Panc1 (cell line): ENCODE data around the gene STK10. TPM values are rescaled to one million over a fixed set of nuclear protein-coding genes. Genes with fewer than 3 reads are reported as not detected.

ENCODE experiments used
- ATAC-seq: fragments of 200-7000 bp; cut with Tn5 transposase; 2 replicates; pipeline ENCODE4 v1.9.1; 2020; ENCODE audit warnings: mild to moderate bottlenecking, moderate library complexity
- BruUV-seq: library from RNA; stranded (reverse); fragments of 400-500 nt; replicated peaks from 2 replicates; lab custom pipeline; 2021; lab: Mats Ljungman, UMichigan
- CTCF ChIA-PET: fragments of 300-600 bp; sonication (Branson Sonifier 250); formaldehyde crosslinking; loops from one replicate; lab custom pipeline; 2022; ENCODE audit warnings: antibody characterized with exemption; lab: Charles Lee
- POLR2A ChIA-PET: fragments of 300-600 bp; sonication (Branson Sonifier 250); formaldehyde crosslinking; loops from one replicate; lab custom pipeline; 2022; ENCODE audit warnings: antibody characterized with exemption; lab: Charles Lee
- DNase-seq: peaks from one replicate; pipeline ENCODE4 v3.0.0-alpha.2; 2010; ENCODE audit warnings: low read depth, low spot score
- H3K27ac ChIP-seq: 2 replicates; pipeline ENCODE4 v1.5.1; 2011; ENCODE audit warnings: mild to moderate bottlenecking, low read length, inconsistent platforms
- H3K27me3 ChIP-seq: fragments of 200-500 bp; sonication (Bioruptor generic); 2 replicates; pipeline ENCODE4 v1.6.0; 2014; ENCODE audit warnings: low read length, inconsistent platforms; ENCODE audit not compliant: control insufficient read depth, insufficient read depth
- H3K36me3 ChIP-seq: fragments of 200-500 bp; sonication (Bioruptor generic); 2 replicates; pipeline ENCODE4 v1.5.1; 2014; ENCODE audit warnings: inconsistent platforms, mild to moderate bottlenecking, low read length, moderate library complexity; ENCODE audit not compliant: control insufficient read depth, insufficient read depth
- H3K4me1 ChIP-seq: 2 replicates; pipeline ENCODE4 v1.5.1; 2011; ENCODE audit warnings: inconsistent platforms, mild to moderate bottlenecking, low read length, moderate library complexity; ENCODE audit not compliant: control insufficient read depth, insufficient read depth
- H3K4me3 ChIP-seq, 2 experiments: 2 replicates each; pipeline ENCODE4 v1.5.1; 2011 to 2012; ENCODE audit warnings: low read depth in 2 of 2, low read length in 2 of 2, mild to moderate bottlenecking in 2 of 2, inconsistent platforms in 1 of 2, moderate library complexity in 1 of 2
- H3K9me3 ChIP-seq: fragments of 200-500 bp; sonication (Bioruptor generic); 2 replicates; pipeline ENCODE4 v1.5.1; 2014; ENCODE audit warnings: low read depth, mild to moderate bottlenecking, inconsistent platforms, low read length, moderate library complexity; ENCODE audit not compliant: control insufficient read depth, insufficient read depth
- POLR2AphosphoS5 ChIP-seq: IDR thresholded peaks from 2 replicates; pipeline ENCODE4 v1.6.1; 2012; ENCODE audit warnings: mild to moderate bottlenecking, low read depth, low read length, moderate library complexity
- SIN3A ChIP-seq: IDR thresholded peaks from 2 replicates; pipeline ENCODE4 v1.6.1; 2012; ENCODE audit warnings: low read depth, mild to moderate bottlenecking, low read length, moderate library complexity, borderline replicate concordance; ENCODE audit not compliant: insufficient read depth
- TCF7L2 ChIP-seq: IDR thresholded peaks from 2 replicates; pipeline ENCODE4 v1.6.1; 2011; ENCODE audit warnings: mild to moderate bottlenecking, low read depth, low read length, inconsistent platforms
- in situ Hi-C: cut with HindIII; loops from 2 replicates; pipeline ENCODE4 v1.10.0; 2016; ENCODE audit warnings: low sequenced_read_pairs, low pct_unique_long_range_greater_than_20kb
- intact Hi-C: fragments of 100-400 bp; cut with micrococcal nuclease; formaldehyde crosslinking; loops from one replicate; pipeline ENCODE4 v1.10.0; 2022; ENCODE audit not compliant: unreplicated experiment
- total RNA-seq: library from RNA; stranded (reverse); gene quantifications from one replicate; pipeline ENCODE4 v1.2.1, GENCODE V29; 2021; ENCODE audit not compliant: unreplicated experiment
- TF ChIP-seq, protein P1 (sequence below): fragments of 450-650 bp; IDR thresholded peaks from 2 replicates; pipeline ENCODE4 v1.5.1; 2017; ENCODE audit warnings: mild to moderate bottlenecking
- TF ChIP-seq, protein P2 (sequence below), 2 experiments: IDR thresholded peaks; 2 replicates each; pipeline ENCODE4 v1.6.1; 2011 to 2012; ENCODE audit warnings: low read depth in 2 of 2, control low read depth in 1 of 2, low read length in 1 of 2, mild to moderate bottlenecking in 1 of 2, moderate library complexity in 1 of 2; ENCODE audit not compliant: insufficient read depth in 1 of 2

Gene STK10
- total RNA-seq, 1 experiment from 2014 or later = 34.9 TPM

DNA sequence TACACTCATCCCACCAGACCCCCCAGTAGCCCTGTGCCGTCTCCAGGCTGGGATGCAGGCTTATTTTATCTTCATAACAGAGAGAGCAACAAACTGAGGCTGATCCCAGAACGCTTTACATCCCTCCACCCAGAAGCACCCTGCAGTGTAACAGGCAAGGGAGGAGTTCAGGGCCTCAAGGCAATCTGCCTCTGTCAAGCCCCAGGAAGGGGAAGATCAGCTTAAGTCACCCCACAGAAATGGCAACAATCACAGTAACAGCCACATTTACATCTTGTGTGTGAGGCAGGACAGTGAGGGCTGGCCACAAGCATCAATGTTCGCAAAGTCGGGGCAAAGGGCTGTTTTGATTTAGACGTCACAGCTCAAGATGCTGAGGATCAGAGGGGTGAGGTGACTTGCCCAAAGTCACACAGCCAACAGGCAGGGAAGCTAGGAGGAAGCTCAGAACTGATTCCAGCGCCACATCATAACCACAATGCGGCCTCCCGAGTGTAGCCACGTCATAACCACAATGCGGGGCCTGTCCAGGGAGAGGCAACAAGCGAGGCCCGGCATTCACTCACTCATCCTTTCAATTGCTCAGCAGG lies 14.4 kb downstream of the STK10 start:
- intact Hi-C loops = no loop called here
- Histone ChIP-seq H3K4me1 (peaks cover 15% of the 10 kb centered on the region), H3K36me3 (no peaks in the 10 kb centered on the region), H3K9me3 (no peaks in the 10 kb centered on the region), H3K4me3 (no peak overlapping the region), H3K27me3 (no peaks in the 10 kb centered on the region), H3K27ac (peak overlapping the region; percentile 42)
- in situ Hi-C loops = no loop called here
- POLR2A ChIA-PET = no interaction called here
- ATAC-seq = peak; percentile 63
- BruUV-seq = no TSS peak
- TF ChIP-seq POLR2AphosphoS5 (no peak), SIN3A (no peak), TCF7L2 (no peak)
- TF ChIP-seq, protein P1, sequence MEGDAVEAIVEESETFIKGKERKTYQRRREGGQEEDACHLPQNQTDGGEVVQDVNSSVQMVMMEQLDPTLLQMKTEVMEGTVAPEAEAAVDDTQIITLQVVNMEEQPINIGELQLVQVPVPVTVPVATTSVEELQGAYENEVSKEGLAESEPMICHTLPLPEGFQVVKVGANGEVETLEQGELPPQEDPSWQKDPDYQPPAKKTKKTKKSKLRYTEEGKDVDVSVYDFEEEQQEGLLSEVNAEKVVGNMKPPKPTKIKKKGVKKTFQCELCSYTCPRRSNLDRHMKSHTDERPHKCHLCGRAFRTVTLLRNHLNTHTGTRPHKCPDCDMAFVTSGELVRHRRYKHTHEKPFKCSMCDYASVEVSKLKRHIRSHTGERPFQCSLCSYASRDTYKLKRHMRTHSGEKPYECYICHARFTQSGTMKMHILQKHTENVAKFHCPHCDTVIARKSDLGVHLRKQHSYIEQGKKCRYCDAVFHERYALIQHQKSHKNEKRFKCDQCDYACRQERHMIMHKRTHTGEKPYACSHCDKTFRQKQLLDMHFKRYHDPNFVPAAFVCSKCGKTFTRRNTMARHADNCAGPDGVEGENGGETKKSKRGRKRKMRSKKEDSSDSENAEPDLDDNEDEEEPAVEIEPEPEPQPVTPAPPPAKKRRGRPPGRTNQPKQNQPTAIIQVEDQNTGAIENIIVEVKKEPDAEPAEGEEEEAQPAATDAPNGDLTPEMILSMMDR = no peak
- TF ChIP-seq, protein P2, sequence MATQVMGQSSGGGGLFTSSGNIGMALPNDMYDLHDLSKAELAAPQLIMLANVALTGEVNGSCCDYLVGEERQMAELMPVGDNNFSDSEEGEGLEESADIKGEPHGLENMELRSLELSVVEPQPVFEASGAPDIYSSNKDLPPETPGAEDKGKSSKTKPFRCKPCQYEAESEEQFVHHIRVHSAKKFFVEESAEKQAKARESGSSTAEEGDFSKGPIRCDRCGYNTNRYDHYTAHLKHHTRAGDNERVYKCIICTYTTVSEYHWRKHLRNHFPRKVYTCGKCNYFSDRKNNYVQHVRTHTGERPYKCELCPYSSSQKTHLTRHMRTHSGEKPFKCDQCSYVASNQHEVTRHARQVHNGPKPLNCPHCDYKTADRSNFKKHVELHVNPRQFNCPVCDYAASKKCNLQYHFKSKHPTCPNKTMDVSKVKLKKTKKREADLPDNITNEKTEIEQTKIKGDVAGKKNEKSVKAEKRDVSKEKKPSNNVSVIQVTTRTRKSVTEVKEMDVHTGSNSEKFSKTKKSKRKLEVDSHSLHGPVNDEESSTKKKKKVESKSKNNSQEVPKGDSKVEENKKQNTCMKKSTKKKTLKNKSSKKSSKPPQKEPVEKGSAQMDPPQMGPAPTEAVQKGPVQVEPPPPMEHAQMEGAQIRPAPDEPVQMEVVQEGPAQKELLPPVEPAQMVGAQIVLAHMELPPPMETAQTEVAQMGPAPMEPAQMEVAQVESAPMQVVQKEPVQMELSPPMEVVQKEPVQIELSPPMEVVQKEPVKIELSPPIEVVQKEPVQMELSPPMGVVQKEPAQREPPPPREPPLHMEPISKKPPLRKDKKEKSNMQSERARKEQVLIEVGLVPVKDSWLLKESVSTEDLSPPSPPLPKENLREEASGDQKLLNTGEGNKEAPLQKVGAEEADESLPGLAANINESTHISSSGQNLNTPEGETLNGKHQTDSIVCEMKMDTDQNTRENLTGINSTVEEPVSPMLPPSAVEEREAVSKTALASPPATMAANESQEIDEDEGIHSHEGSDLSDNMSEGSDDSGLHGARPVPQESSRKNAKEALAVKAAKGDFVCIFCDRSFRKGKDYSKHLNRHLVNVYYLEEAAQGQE (IDR thresholded peaks at IDR 0.05; ENCODE audit: insufficient read depth in 1 of 2, low read depth in 2 of 2, low read length in 1 of 2) = no peak
- no peak for DNase-seq
- CTCF ChIA-PET = interaction anchor here (0.6 to 1.6 kb wide), 2 partner anchors 14 to 836 kb away, joined by 5 to 8 read pairs; partner anchors contain the start of gene STK10

DNA sequence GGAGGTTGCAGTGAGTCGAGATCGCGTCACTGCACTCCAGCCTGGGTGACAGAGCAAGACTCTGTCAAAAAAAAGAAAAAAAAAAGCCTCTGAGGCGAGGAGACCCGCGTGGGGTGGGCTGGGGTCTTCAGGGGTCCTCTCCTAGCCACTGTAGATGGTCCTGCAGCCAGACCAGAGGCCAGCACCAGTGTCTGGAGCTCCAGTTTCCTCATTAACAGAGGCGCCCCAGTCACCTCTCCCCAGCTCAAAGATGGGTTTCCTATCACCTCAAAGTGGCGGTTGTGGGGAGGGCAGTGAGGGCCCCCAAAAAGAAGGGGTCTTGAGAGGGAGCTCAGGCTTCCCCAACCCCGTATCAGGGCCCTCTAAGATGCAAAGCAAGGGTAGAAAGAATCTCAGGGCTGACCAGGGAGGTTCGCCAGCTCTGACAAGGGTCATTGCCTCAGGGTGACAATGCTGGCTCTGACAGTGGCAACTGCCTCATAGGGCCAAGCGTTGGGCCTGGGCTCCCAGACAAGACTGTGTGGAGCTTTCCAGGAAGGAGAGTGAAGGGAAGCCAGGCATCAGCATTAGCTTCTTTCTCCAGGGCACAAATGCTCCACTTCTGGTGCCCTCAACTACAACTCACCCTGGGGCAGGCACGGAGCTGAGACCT lies 15.0 kb downstream of the STK10 start:
- DNase-seq (no peak), ATAC-seq (peak; percentile 73)
- in situ Hi-C loops = no loop called here
- intact Hi-C loops = no loop called here
- Histone ChIP-seq H3K27ac (no peak overlapping the region; the same call in 1 of the 2 replicates), H3K36me3 (no peaks in the 10 kb centered on the region), H3K9me3 (no peaks in the 10 kb centered on the region), H3K4me3 (no peak overlapping the region), H3K27me3 (no peaks in the 10 kb centered on the region), H3K4me1 (peaks cover 15% of the 10 kb centered on the region)
- POLR2A ChIA-PET = no interaction called here
- BruUV-seq = no TSS peak
- CTCF ChIA-PET = interaction anchor here (0.5 to 1.6 kb wide), 3 partner anchors 15 to 1153 kb away, joined by 3 to 8 read pairs (median 5); partner anchors contain the start of gene STK10
- TF ChIP-seq, protein P2 (IDR thresholded peaks at IDR 0.05; ENCODE audit: insufficient read depth in 1 of 2, low read depth in 2 of 2, low read length in 1 of 2) = no peak
- TF ChIP-seq, protein P1 = no peak
- no peak for TF ChIP-seq SIN3A
- no peak for TF ChIP-seq TCF7L2
- TF ChIP-seq POLR2AphosphoS5 = no peak
